Measurements from ENCODE around the gene LPP.
A peak's percentile ranks its signal among the peaks of the same experiment; 100 is the strongest.

The LPP gene

DNA sequence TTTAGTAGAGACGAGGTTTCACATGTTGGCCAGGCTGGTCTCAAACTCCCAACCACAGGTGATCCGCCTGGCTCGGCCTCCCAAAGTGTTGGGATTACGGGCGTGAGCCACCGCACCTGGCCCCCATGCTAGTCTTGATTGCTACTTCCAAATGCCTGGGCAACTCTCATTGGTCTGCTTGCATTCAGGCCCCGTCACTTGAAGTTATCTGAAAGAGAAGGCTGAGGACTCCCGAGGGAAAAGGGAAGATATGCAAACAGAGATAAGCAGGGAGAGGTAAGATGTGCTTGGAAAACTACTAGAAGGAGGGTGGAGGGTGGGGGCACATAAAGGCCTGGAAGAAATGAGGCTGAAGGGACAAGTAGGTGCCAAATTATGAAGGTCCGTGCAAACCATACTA, 4.4 kb upstream of the LPP start:
- H3K27ac ChIP-seq (ENCODE audit: low read depth, low read length), result no peak overlapping the region
- H3K9me2 ChIP-seq (replicated peaks; ENCODE audit: control insufficient read depth, low read length), result no peaks in the 10 kb centered on the region
- peaks cover 11% of the 10 kb centered on the region for H3F3A ChIP-seq (ENCODE audit: control insufficient read depth, insufficient read depth)
- no peak overlapping the region for H3K4me2 ChIP-seq (ENCODE audit: low read length)
- peaks cover 8% of the 10 kb centered on the region for H3K79me2 ChIP-seq (ENCODE audit: control insufficient read depth, low read length)
- no peak overlapping the region for H3K4me3 ChIP-seq (ENCODE audit: low read length)
- no peak for TF ChIP-seq EZH2phosphoT487 (IDR thresholded peaks at IDR 0.05; ENCODE audit: borderline replicate concordance, low read length)
- TF ChIP-seq, protein P1, sequence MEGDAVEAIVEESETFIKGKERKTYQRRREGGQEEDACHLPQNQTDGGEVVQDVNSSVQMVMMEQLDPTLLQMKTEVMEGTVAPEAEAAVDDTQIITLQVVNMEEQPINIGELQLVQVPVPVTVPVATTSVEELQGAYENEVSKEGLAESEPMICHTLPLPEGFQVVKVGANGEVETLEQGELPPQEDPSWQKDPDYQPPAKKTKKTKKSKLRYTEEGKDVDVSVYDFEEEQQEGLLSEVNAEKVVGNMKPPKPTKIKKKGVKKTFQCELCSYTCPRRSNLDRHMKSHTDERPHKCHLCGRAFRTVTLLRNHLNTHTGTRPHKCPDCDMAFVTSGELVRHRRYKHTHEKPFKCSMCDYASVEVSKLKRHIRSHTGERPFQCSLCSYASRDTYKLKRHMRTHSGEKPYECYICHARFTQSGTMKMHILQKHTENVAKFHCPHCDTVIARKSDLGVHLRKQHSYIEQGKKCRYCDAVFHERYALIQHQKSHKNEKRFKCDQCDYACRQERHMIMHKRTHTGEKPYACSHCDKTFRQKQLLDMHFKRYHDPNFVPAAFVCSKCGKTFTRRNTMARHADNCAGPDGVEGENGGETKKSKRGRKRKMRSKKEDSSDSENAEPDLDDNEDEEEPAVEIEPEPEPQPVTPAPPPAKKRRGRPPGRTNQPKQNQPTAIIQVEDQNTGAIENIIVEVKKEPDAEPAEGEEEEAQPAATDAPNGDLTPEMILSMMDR (IDR thresholded peaks at IDR 0.05; ENCODE audit: low read depth, low read length, poor library complexity, severe bottlenecking), result no peak
- H3K27me3 ChIP-seq (ENCODE audit: control insufficient read depth, low read length), result no peaks in the 10 kb centered on the region
- no peaks in the 10 kb centered on the region for H3K36me3 ChIP-seq (ENCODE audit: control insufficient read depth, low read length)
- peaks cover 51% of the 10 kb centered on the region for H3K4me1 ChIP-seq (ENCODE audit: control insufficient read depth, low read length)
- no peaks in the 10 kb centered on the region for H4K20me1 ChIP-seq (ENCODE audit: control insufficient read depth, insufficient read depth, low read depth, low read length)
- no peaks in the 10 kb centered on the region for H3K9me3 ChIP-seq (ENCODE audit: control insufficient read depth, insufficient read depth, low read length)

DNA sequence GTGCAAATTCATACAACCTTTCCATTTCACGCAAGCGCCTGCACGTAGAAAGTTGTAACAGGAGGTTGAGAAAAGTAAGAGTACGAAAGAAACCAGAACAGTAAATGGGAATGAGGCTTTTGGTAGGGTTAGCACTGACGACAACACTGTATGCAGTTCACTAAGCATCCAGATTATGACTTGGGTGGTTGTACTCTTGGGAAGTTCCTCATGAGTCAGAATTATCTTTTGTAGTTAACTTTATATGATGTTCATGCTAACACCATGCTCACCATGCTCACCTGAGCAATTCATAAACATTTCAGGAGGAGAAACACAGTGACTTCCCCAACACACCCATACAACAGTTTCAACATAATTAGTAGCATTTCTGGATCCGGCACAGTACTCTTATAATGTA, 3.0 kb upstream of the LPP start:
- peak overlapping the region; percentile 15 for H3K4me2 ChIP-seq (ENCODE audit: low read length)

DNA sequence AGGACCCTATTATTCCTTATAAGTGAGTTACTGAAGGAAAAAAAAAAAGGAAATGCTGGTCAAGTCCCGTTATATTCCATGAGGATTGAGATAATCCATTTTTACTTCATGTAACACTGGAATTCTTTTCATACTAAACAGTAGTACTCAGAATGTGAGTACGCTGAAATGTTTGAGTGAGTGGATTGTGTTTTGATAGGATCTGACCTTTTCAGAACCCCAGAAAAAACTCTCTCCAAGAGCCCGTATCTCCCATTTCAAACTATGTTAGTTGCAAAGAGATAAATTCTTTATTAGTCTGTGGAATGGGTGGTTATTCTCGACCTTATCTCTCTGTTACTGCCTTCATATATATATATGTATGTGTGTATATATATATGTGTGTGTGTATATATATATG, 2.5 kb upstream of the LPP start:
- Histone ChIP-seq H3F3A (ENCODE audit: control insufficient read depth, insufficient read depth) (peaks cover 16% of the 10 kb centered on the region), H3K79me2 (ENCODE audit: control insufficient read depth, low read length) (peaks cover 14% of the 10 kb centered on the region), H3K4me1 (ENCODE audit: control insufficient read depth, low read length) (peaks cover 61% of the 10 kb centered on the region), H3K27me3 (ENCODE audit: control insufficient read depth, low read length) (no peaks in the 10 kb centered on the region), H3K27ac (ENCODE audit: low read depth, low read length) (no peak overlapping the region), H3K9me2 (replicated peaks; ENCODE audit: control insufficient read depth, low read length) (no peaks in the 10 kb centered on the region), H3K9me3 (ENCODE audit: control insufficient read depth, insufficient read depth, low read length) (no peaks in the 10 kb centered on the region), H3K36me3 (ENCODE audit: control insufficient read depth, low read length) (no peaks in the 10 kb centered on the region), H4K20me1 (ENCODE audit: control insufficient read depth, insufficient read depth, low read depth, low read length) (no peaks in the 10 kb centered on the region), H3K4me2 (ENCODE audit: low read length) (peak overlapping the region; percentile 15; the same call in 1 of the 2 replicates), H3K4me3 (ENCODE audit: low read length) (no peak overlapping the region)
- no peak for TF ChIP-seq EZH2phosphoT487 (IDR thresholded peaks at IDR 0.05; ENCODE audit: borderline replicate concordance, low read length)
- TF ChIP-seq, protein P1 (IDR thresholded peaks at IDR 0.05; ENCODE audit: low read depth, low read length, poor library complexity, severe bottlenecking), result no peak

More for the DNA sequence above, 3.0 kb upstream of the LPP start:
- Histone ChIP-seq H3K36me3 (ENCODE audit: control insufficient read depth, low read length) (no peaks in the 10 kb centered on the region), H3K27me3 (ENCODE audit: control insufficient read depth, low read length) (no peaks in the 10 kb centered on the region), H3K4me1 (ENCODE audit: control insufficient read depth, low read length) (peaks cover 61% of the 10 kb centered on the region), H3K9me2 (replicated peaks; ENCODE audit: control insufficient read depth, low read length) (no peaks in the 10 kb centered on the region), H3K9me3 (ENCODE audit: control insufficient read depth, insufficient read depth, low read length) (no peaks in the 10 kb centered on the region), H3K4me3 (ENCODE audit: low read length) (no peak overlapping the region), H4K20me1 (ENCODE audit: control insufficient read depth, insufficient read depth, low read depth, low read length) (no peaks in the 10 kb centered on the region), H3K79me2 (ENCODE audit: control insufficient read depth, low read length) (peaks cover 14% of the 10 kb centered on the region), H3K27ac (ENCODE audit: low read depth, low read length) (no peak overlapping the region), H3F3A (ENCODE audit: control insufficient read depth, insufficient read depth) (peaks cover 16% of the 10 kb centered on the region)
- no peak for TF ChIP-seq EZH2phosphoT487 (IDR thresholded peaks at IDR 0.05; ENCODE audit: borderline replicate concordance, low read length)
- TF ChIP-seq, protein P1 (IDR thresholded peaks at IDR 0.05; ENCODE audit: low read depth, low read length, poor library complexity, severe bottlenecking), result no peak
